Peyer's patch (tissue), 4 donors: ENCODE data around the gene GAL3ST3. TPM values are rescaled to one million over a fixed set of nuclear protein-coding genes. Genes with fewer than 3 reads are reported as not detected.

Source experiments
- DNase-seq, 3 donors: peaks; one replicate each; pipeline ENCODE4 v3.0.0-alpha.2; 2017 to 2019
- H3K27ac ChIP-seq, 4 donors: fragments of 200-600 bp; sonication (generic); one replicate each; pipeline ENCODE4 v1.5.1; 2016 to 2019
- H3K27me3 ChIP-seq, 2 donors: fragments of 200-600 bp; sonication (generic); one replicate each; pipeline ENCODE4 v1.5.1; 2019
- H3K36me3 ChIP-seq, 3 donors: fragments of 200-600 bp; sonication (generic); one replicate each; pipeline ENCODE4 v1.5.1; 2016 to 2019
- H3K4me1 ChIP-seq, 4 donors: fragments of 200-600 bp; sonication (generic); one replicate each; pipeline ENCODE4 v1.5.1; 2016 to 2019
- H3K4me3 ChIP-seq, 4 donors: fragments of 200-600 bp; sonication (generic); 1 replicate in 3 of 4; 2 replicates in 1 of 4; pipeline ENCODE4 v1.5.1; 2016 to 2019; ENCODE audit warnings: mild to moderate bottlenecking in 1 of 4
- H3K9me3 ChIP-seq, 4 donors: fragments of 200-600 bp; sonication (generic); one replicate each; pipeline ENCODE4 v1.5.1; 2016 to 2019; ENCODE audit warnings: mild to moderate bottlenecking in 1 of 4
- POLR2A ChIP-seq, 2 donors: fragments of 450-650 bp; IDR thresholded peaks; one replicate each; pipeline ENCODE4 v1.5.1; 2017; ENCODE audit warnings: antibody characterized with exemption in 2 of 2, mild to moderate bottlenecking in 2 of 2, moderate library complexity in 2 of 2
- total RNA-seq, 4 donors: library from RNA; depleted of rRNA; stranded (reverse); fragments of >200 nt; gene quantifications; one replicate each; pipeline ENCODE4 v1.1.0, GENCODE V29; 2016
- TF ChIP-seq, protein P1 (sequence below), 6 experiments: fragments of 450-650 bp in 4 of 6; fragments of 200-600 bp in 2 of 6; sonication (generic) in 1 of 6; IDR thresholded peaks; one replicate each; pipeline ENCODE4 v1.5.1; 2017 to 2019; ENCODE audit warnings: antibody characterized with exemption in 6 of 6, mild to moderate bottlenecking in 3 of 6, moderate library complexity in 1 of 6

GAL3ST3 gene
- total RNA-seq, 4 donors from 2014 or later, result not detected

DNA sequence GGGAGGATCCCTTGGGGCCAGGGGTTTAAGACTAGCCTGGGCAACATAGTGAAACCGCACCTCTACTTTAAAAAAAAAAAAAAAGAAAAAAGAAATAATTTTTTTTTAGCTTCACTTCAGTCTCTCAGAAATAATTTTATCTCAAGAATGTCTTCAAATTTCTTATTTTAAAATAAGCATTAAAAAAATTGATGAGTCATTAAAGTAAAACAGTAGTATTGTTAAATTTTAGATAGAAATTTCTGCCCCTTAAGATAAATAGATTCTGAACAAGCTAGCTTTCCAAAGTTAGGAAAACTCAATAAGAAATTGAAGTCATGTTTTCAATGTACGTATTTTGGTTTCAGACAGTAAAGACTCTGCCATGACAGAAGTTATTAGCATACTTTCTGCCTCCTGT lies 13.4 kb upstream of the GAL3ST3 start:
- TF ChIP-seq, protein P1, sequence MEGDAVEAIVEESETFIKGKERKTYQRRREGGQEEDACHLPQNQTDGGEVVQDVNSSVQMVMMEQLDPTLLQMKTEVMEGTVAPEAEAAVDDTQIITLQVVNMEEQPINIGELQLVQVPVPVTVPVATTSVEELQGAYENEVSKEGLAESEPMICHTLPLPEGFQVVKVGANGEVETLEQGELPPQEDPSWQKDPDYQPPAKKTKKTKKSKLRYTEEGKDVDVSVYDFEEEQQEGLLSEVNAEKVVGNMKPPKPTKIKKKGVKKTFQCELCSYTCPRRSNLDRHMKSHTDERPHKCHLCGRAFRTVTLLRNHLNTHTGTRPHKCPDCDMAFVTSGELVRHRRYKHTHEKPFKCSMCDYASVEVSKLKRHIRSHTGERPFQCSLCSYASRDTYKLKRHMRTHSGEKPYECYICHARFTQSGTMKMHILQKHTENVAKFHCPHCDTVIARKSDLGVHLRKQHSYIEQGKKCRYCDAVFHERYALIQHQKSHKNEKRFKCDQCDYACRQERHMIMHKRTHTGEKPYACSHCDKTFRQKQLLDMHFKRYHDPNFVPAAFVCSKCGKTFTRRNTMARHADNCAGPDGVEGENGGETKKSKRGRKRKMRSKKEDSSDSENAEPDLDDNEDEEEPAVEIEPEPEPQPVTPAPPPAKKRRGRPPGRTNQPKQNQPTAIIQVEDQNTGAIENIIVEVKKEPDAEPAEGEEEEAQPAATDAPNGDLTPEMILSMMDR (IDR thresholded peaks at IDR 0.05), result no peak
- TF ChIP-seq POLR2A (IDR thresholded peaks at IDR 0.05), result no peak
- H3K9me3 ChIP-seq, result no peaks in the 10 kb centered on the region
- no peak overlapping the region for H3K4me3 ChIP-seq
- peaks cover 0 to under 1% (median 0%) of the 10 kb centered on the region in 4 donors for H3K4me1 ChIP-seq
- peaks cover 0 to 100% (median 0%) of the 10 kb centered on the region in 3 donors for H3K36me3 ChIP-seq
- no peak overlapping the region for H3K27ac ChIP-seq
- no peaks in the 10 kb centered on the region for H3K27me3 ChIP-seq
- no peak for DNase-seq

DNA sequence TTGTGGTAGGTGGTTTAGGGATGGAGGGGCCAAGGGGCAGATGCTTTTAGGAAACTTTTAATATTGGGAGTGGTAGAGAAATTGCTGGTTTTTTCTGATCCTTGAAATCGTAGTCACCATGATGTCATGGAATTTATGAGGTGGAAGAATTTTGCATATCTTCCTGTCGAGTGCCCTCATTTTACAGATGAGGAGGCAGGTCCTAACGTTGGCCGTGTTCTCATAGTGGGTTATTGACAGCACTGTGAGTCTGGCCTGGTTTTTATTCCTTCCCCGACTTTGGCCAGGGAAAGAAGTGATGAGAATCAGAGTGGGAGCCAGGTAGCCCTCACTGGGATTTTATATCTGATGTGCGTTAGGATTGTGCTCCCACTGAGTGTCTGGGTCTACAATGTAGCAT lies 12.3 kb upstream of the GAL3ST3 start:
- H3K4me3 ChIP-seq, result no peak overlapping the region
- no peaks in the 10 kb centered on the region for H3K9me3 ChIP-seq
- no peaks in the 10 kb centered on the region for H3K4me1 ChIP-seq
- no peaks in the 10 kb centered on the region for H3K27me3 ChIP-seq
- no peak for DNase-seq
- TF ChIP-seq, protein P1 (IDR thresholded peaks at IDR 0.05), result no peak
- TF ChIP-seq POLR2A (IDR thresholded peaks at IDR 0.05), result no peak
- H3K36me3 ChIP-seq, result peaks cover 0 to 100% (median 0%) of the 10 kb centered on the region in 3 donors
- H3K27ac ChIP-seq, result no peak overlapping the region

DNA sequence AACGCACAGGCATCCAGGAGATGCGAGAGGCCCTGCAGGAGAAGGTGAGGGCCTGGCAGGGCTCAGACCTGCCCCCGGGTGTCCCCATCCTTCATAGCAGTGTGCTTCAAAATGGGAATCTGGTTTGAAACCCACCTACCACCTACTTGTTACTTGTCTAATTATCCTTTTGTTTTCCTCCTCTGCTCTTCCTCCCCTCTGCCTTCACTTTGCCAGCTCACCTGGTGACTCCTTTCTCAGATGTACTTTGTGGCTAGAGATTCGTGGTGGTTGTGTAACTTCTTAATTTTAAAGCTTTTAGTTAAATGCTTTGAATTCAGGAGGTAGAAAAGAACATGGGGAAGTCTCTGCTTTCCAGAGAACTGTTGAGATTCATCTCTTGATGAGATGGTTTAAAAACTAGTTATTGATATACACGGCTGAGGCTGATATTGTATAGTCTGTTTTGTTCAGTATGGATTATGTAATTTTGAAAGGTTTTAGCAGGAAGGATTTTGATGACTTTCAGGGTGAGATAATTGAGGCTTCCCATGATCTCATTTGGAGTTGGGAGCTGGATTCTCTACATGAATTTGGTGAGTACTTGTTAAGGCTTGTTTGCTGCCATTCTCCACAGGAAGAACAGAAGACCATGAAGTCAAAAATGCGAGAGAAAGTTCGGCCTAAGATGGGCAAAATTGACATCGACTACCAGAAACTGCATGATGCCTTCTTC lies 11.2 kb upstream of the GAL3ST3 start:
- Histone ChIP-seq H3K4me1 (no peaks in the 10 kb centered on the region), H3K4me3 (no peak overlapping the region), H3K27ac (no peak overlapping the region), H3K9me3 (no peaks in the 10 kb centered on the region), H3K36me3 (peaks cover 0 to 100% (median 0%) of the 10 kb centered on the region in 3 donors), H3K27me3 (no peaks in the 10 kb centered on the region)
- TF ChIP-seq, protein P1 (IDR thresholded peaks at IDR 0.05), result no peak
- no peak for TF ChIP-seq POLR2A (IDR thresholded peaks at IDR 0.05)
- DNase-seq, result no peak

DNA sequence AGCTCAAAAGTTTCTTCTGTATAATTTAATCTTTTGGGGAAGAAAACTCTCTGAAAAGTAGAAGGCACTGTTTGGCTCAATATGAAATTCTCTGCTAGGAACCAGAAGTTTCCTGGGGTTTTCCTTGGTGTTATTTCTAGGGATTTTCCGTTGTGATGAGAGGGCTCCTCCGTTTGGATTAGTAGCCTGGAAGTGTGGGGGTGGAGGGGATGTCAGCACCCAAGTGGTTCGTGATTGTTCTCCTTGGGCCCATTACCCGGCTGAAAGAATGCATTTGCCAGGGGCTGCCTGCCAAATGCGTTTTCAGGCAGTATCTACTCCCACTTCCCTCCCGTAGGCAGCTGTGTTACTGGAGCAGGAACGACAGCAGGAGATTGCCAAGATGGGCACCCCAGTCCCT lies 7.5 kb upstream of the GAL3ST3 start:
- TF ChIP-seq, protein P1 (IDR thresholded peaks at IDR 0.05), result no peak
- TF ChIP-seq POLR2A (IDR thresholded peaks at IDR 0.05), result no peak
- peaks cover 0 to 17% (median 7%) of the 10 kb centered on the region in 4 donors for H3K4me1 ChIP-seq
- no peaks in the 10 kb centered on the region for H3K27me3 ChIP-seq
- peaks cover 0 to 77% (median 0%) of the 10 kb centered on the region in 3 donors for H3K36me3 ChIP-seq
- H3K4me3 ChIP-seq, result no peak overlapping the region
- H3K9me3 ChIP-seq, result no peaks in the 10 kb centered on the region
- DNase-seq, result no peak
- H3K27ac ChIP-seq, result no peak overlapping the region

DNA sequence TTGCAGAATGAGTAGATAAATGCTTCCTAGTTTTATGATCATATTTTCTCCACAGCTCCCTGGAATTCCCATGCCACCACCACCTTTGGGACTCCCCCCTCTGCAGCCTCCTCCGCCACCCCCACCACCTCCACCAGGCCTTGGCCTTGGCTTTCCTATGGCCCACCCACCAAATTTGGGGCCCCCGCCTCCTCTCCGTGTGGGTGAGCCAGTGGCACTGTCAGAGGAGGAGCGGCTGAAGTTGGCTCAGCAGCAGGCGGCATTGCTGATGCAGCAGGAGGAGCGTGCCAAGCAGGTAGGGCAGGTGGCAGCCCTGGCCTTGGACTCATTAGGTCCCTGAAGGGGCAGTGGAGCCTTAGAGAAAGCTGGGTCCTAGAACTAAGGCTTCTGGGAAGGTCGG lies 6.1 kb upstream of the GAL3ST3 start:
- DNase-seq, result no peak
- H3K27me3 ChIP-seq, result no peaks in the 10 kb centered on the region
- H3K4me3 ChIP-seq, result no peak overlapping the region
- peaks cover 0 to 63% (median 0%) of the 10 kb centered on the region in 3 donors for H3K36me3 ChIP-seq
- no peaks in the 10 kb centered on the region for H3K9me3 ChIP-seq
- no peak overlapping the region for H3K27ac ChIP-seq
- peaks cover 0 to 24% (median 9%) of the 10 kb centered on the region in 4 donors for H3K4me1 ChIP-seq
- TF ChIP-seq, protein P1 (IDR thresholded peaks at IDR 0.05), result no peak
- TF ChIP-seq POLR2A (IDR thresholded peaks at IDR 0.05), result no peak
